ENCODE measurements around the gene KCTD16.

- no peak for TF ChIP-seq CTCF (IDR thresholded peaks at IDR 0.05)
- no peak for TF ChIP-seq POLR2AphosphoS5 (IDR thresholded peaks at IDR 0.05)
These were observed 56.8 kb downstream of the KCTD16 start for GRCh38 chr5:144227363-144227999.

Measured in suprapubic skin (tissue), 3 donors.